COLO668 (cell line): ENCODE measurements around the gene FAM53C.
"Not testable (repeated sequence)": the region's sequence is repeated elsewhere in the genome, so short reads cannot be mapped to it uniquely, and the experiment has no call there.

Experiments
- DNase-seq: peaks from one replicate; lab custom pipeline; 2025; ENCODE audit not compliant: unreplicated experiment; lab: John Stamatoyannopoulos, UW

FAM53C gene

DNA sequence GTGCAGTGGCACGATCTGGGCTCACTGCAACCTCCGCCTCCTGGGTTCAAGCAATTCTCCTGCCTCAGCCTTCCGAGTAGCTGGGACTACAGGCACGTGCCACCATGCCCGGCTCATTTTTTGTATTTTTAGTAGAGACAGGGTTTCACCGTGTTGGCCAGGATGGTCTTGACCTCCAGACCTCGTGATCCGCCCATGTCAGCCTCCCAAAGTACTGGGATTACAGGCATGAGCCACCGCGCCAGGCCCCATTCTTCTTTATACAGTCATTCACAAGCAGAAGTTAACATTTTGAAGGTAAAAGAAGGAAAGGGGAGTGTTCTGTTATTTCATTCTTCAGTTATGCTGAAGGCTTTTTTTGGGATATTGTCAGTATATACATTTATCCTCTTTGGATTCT lies 51.8 kb downstream of the FAM53C start:
- not testable (repeated sequence) for DNase-seq

GRCh38 chr5:138391859-138392386 lies 53.9 kb downstream of the FAM53C start:
- DNase-seq = no peak
